GM13976 (cell line): ENCODE data around the gene CASZ1.

Source experiments
- DNase-seq: peaks from one replicate; pipeline ENCODE4 v3.0.0; 2012; ENCODE audit warnings: low spot score
- in situ Hi-C: fragments of 300-500 bp; cut with MboI; formaldehyde crosslinking; loops from one replicate; pipeline ENCODE4 v1.12.0; 2022; ENCODE audit warnings: low sequenced_read_pairs, mixed read lengths, inconsistent platforms; ENCODE audit not compliant: unreplicated experiment
- TF ChIP-seq, protein P1 (sequence below): IDR thresholded peaks from 2 replicates; pipeline ENCODE4 v1.5.1; 2012; ENCODE audit warnings: borderline replicate concordance, mild to moderate bottlenecking; ENCODE audit not compliant: insufficient read depth; ENCODE audit errors: extremely low read depth, missing control alignments, control extremely low read depth

The CASZ1 gene

DNA sequence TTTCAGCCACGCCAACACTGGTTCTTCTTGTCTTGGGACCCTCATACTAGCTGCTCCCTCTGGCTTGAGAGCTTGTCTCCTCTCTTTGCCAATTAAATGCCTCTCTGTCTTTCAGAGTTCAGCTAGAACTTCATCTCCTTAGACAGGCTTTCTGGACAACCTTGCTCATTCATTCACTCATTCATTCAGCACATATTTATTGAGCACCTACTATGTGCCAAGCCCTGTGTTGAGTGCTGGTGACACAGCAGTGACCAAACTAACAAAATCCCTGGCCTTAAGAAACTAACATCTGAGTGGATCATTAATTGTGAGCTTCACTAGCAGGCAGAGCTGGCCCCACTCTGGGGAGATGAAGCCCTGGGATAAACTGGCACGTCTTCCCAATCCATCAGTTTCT lies 24.9 kb upstream of the CASZ1 start:
- no peak for DNase-seq
- TF ChIP-seq, protein P1, sequence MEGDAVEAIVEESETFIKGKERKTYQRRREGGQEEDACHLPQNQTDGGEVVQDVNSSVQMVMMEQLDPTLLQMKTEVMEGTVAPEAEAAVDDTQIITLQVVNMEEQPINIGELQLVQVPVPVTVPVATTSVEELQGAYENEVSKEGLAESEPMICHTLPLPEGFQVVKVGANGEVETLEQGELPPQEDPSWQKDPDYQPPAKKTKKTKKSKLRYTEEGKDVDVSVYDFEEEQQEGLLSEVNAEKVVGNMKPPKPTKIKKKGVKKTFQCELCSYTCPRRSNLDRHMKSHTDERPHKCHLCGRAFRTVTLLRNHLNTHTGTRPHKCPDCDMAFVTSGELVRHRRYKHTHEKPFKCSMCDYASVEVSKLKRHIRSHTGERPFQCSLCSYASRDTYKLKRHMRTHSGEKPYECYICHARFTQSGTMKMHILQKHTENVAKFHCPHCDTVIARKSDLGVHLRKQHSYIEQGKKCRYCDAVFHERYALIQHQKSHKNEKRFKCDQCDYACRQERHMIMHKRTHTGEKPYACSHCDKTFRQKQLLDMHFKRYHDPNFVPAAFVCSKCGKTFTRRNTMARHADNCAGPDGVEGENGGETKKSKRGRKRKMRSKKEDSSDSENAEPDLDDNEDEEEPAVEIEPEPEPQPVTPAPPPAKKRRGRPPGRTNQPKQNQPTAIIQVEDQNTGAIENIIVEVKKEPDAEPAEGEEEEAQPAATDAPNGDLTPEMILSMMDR = no peak
- in situ Hi-C loops = no loop called here

DNA sequence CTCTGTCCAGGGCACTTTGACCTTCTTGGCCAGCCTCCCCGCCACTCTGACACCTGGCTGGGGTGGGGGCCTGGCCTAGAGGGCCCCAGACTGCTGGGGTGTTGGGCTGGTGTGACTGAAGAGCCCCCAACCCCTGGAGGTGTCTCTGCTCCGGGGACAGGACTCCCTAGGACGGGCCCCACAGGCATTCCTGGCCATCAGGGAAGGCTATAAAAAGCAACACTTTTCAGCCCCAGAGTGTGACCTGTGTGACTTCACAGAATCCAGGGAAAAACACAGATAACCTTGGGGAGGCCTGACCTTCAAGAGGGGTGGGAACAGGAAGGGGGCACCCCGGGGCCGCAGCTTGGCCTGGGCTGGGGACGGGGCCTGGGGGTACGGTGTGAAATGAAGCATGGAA lies 24.0 kb upstream of the CASZ1 start:
- no peak for DNase-seq
- in situ Hi-C loops = no loop called here

DNA sequence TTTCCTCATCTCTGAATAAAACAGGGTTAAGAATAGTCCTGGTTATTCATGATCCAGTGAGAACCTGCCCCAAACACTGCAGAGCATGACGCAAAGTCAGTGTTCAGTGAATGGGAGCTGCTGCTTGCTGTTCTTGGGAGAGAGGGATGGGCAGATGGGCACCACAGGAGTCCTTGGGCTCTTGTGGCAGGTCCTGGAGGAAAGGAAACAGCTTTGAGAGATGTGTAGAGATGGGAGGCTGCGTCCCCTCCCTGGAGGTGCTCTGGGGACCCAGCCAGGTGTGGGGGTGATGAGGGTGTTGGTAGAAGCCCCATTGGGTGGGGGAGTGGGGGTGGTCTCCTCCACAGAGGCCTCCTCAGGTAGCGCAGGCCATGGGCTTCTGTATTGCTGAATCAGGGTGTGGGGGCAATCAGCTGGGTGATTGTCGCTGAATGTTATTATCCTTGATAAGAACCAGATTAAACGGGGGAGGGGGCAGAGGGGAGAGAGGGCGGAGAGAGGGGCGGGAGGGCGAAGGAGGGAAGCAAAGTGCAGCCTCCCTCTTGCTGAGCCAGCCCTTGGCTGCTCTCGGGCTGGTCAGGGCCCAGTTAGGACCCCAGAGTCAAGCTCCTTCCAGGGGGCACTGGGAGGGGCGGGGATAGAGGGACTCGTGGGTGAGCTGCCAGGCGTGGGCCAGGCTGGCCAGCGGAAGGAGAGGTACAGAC lies 22.9 kb upstream of the CASZ1 start:
- TF ChIP-seq, protein P1 = no peak
- DNase-seq = no peak
- in situ Hi-C loops = no loop called here

More for the DNA sequence above, 24.0 kb upstream of the CASZ1 start:
- TF ChIP-seq, protein P1 = no peak

DNA sequence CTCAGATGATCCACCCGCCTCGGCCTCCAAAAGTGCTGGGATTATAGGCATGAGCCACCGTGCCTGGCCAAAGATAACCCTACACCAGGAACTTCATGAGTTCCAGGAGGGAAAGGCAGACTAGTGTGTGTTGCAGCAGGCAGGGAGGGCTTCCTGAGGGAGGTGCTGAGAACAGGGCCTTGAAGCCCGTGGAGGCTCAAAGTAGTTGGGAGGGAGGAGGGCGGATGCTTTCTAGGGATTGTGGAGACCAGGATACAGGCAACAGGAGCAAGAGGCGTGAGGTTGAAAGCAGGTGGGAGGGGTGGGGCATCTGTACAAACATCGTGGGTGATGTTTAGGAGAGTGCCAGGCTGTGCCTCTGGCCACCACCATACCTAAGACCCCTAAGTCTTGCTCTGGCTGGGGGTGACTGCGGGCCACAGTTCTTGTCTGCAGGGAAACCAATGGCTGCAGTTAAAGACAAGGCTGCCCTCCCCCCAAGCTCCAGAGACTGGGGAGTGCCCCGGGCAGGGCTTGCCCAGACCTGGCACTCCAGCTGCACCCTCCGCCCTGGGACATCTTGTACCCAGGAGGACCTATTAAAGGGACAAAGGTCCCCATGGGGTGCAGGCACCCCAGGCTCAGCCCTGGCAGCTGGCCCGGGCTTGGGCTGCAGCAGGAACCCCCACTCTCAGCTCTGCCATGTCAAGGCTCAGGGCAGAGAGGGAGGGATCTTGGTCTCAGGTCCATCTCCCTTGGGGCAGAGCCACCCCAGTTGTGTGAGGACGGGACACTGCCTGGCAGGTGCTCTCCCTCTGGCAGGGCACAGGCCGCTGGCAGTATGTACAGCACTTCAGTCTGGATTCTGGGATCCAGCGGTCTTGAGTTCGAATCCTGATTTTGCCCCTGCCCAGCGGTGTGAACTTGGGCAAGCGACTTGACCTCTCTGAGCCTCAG lies 22.1 kb upstream of the CASZ1 start:
- DNase-seq = no peak
- in situ Hi-C loops = no loop called here
- TF ChIP-seq, protein P1 = no peak

DNA sequence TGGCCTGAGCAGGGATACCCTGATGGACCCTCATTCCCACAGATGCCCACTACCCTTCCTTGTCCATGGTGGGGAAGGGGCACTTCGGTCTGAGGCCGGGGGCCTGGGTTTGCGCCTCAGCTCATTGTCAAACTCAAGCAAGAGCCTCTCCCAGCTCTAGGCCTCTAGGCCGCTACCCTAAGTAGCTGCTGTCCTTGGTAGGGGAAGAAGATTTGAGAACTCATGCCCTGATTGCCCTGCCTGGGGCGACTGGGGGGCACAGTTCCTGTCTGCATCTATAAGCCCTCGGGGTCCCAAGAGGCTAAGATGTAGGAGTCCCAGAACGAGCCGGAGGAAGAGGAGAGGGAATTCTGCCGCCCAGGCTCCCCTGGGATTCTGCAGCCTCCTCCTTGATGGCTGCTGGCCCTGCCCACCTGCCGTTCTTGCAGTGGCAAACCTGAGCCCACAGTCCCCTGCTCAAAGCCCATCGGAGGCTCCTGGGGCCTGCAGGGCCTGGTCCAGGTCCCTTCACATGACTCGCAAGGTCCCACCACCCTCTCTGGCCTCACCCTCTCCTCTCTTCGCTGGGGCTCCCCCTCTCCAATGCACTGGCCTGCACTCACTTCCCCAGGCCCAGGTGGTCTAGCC lies 20.4 kb upstream of the CASZ1 start:
- in situ Hi-C loops = no loop called here
- TF ChIP-seq, protein P1 = no peak
- no peak for DNase-seq

DNA sequence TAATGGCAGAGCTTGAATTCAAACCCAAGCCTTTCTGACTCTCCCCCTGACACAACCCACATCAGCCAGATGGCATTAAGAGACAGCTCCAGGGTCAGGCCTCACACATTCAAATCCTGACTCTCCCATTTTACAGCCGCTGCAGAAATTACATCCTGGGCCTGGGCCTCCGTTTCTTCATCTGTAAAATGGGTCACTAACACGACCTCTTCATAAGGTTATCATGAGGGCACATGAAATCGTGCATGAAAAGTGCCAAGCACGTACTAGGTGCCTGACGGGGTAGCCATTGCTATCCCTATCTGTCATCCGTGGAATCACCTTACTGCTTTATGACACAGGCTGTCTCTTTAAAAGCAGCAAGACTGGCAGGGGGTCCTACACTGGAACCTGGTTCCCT lies 19.8 kb upstream of the CASZ1 start:
- TF ChIP-seq, protein P1 = no peak
- in situ Hi-C loops = no loop called here
- no peak for DNase-seq
